ENCODE data around the gene HDLBP. TPM values are rescaled to one million over a fixed set of nuclear protein-coding genes. Genes with fewer than 3 reads are reported as not detected.

HDLBP gene
- total and polyA plus RNA-seq, 2 of the 4 experiments (the other 2 are of a cell fraction): 648 to 1,165 TPM

GRCh38 chr2:241178961-241179360, 136.5 kb downstream of the HDLBP start:
- Histone ChIP-seq H3K56ac (ENCODE audit: extremely low read depth, insufficient read depth, low read length) (no peak overlapping the region), H3K9ac (ENCODE audit: low read depth, low read length) (no peak overlapping the region), H3K4me2 (ENCODE audit: low read depth, low read length) (no peak overlapping the region), H2AFZ (replicated peaks; ENCODE audit: low read length, poor library complexity) (no peak overlapping the region), H2AK5ac (ENCODE audit: low read depth, low read length) (no peak overlapping the region), H3K23ac (ENCODE audit: low read depth, low read length) (no peak overlapping the region), H3K14ac (replicated peaks; ENCODE audit: low read depth, low read length) (no peak overlapping the region), H4K20me1 (ENCODE audit: insufficient read depth, low read length) (no peaks in the 10 kb centered on the region), H2BK15ac (ENCODE audit: low read depth, low read length) (no peak overlapping the region), H3K9me3 (ENCODE audit: control insufficient read depth, insufficient read depth, low read length) (no peaks in the 10 kb centered on the region), H3K36me3 (ENCODE audit: control insufficient read depth, insufficient read depth, low read length) (peaks cover 19% of the 10 kb centered on the region), H4K91ac (ENCODE audit: insufficient read depth, low read depth, low read length) (no peak overlapping the region), H3K18ac (ENCODE audit: low read depth, low read length) (no peak overlapping the region), H3K79me1 (ENCODE audit: low read depth in 1 of 2, low read length in 2 of 2) (no peaks in the 10 kb centered on the region), H4K8ac (ENCODE audit: low read depth in 2 of 2, low read length in 2 of 2) (no peak overlapping the region), H2BK20ac (ENCODE audit: low read depth, low read length) (no peak overlapping the region), H4K5ac (ENCODE audit: low read depth, low read length) (no peak overlapping the region), H3K9me1 (ENCODE audit: insufficient read depth, low read length) (peaks cover 3% of the 10 kb centered on the region; the same call in 1 of the 2 replicates), H3K4ac (ENCODE audit: low read depth, low read length) (no peak overlapping the region), H2BK5ac (ENCODE audit: low read depth, low read length, poor library complexity, severe bottlenecking) (no peak overlapping the region), H3K4me3 (ENCODE audit: insufficient read depth, low read depth, low read length) (no peak overlapping the region), H2BK120ac (ENCODE audit: low read depth, low read length) (no peak overlapping the region), H3K27ac (ENCODE audit: insufficient read depth, low read length) (no peak overlapping the region), H3K4me1 (ENCODE audit: control insufficient read depth, insufficient read depth, low read length) (no peaks in the 10 kb centered on the region), H2AK9ac (replicated peaks; ENCODE audit: low read depth, low read length, poor library complexity) (no peak overlapping the region), H3K27me3 (ENCODE audit: control insufficient read depth, insufficient read depth, low read length) (no peaks in the 10 kb centered on the region)
- no peak for ATAC-seq (ENCODE audit: low read depth)
- intact Hi-C loops (cut with micrococcal nuclease) (no loop called here), dilution Hi-C loops (cut with HindIII; ENCODE audit: low sequenced_read_pairs, unreplicated experiment) (no loop called here), in situ Hi-C loops (cut with MboI; ENCODE audit: low sequenced_read_pairs) (no loop called here)
- no TSS peak for BruUV-seq (replicated peaks)
- ChIA-PET CTCF (no interaction called here), POLR2A (ENCODE audit: unreplicated experiment) (no interaction called here)
- whole genome bisulfite sequencing, 2 experiments (ENCODE audit: extremely low coverage in 2 of 2, insufficient read length in 1 of 2): 56% methylated on average over 4 of the region's 4 CpGs; no CpG with 5 or more reads in 1 of the 2 experiments
- DNase-seq: no peak
- TF ChIP-seq RFX5 (IDR thresholded peaks at IDR 0.05; ENCODE audit: low read depth, low read length) (no peak), BHLHE40 (IDR thresholded peaks at IDR 0.05; ENCODE audit: low read depth, low read length) (no peak), RAD21 (IDR thresholded peaks at IDR 0.05; ENCODE audit: low read length) (no peak), CEBPB (IDR thresholded peaks at IDR 0.05; ENCODE audit: low read depth, low read length) (no peak), RCOR1 (IDR thresholded peaks at IDR 0.05; ENCODE audit: insufficient replicate concordance, low read length) (no peak), USF2 (IDR thresholded peaks at IDR 0.05; ENCODE audit: low read depth, low read length) (no peak), NFE2L2 (IDR thresholded peaks at IDR 0.05; ENCODE audit: low read depth, low read length) (no peak), CHD1 (IDR thresholded peaks at IDR 0.05; ENCODE audit: low read depth, low read length) (no peak), SMC3 (IDR thresholded peaks at IDR 0.05; ENCODE audit: low read depth, low read length) (no peak), CTCF (conservative IDR thresholded peaks at IDR 0.05; ENCODE audit: low read depth, low read length) (no peak), ELK1 (IDR thresholded peaks at IDR 0.05; ENCODE audit: borderline replicate concordance, low read depth, low read length) (no peak), MAZ (IDR thresholded peaks at IDR 0.05; ENCODE audit: borderline replicate concordance, low read depth, low read length) (no peak), MXI1 (IDR thresholded peaks at IDR 0.05; ENCODE audit: borderline replicate concordance, low read depth, low read length) (no peak), MAFK (IDR thresholded peaks at IDR 0.05; ENCODE audit: low read depth, low read length) (no peak), POLR2A (IDR thresholded peaks at IDR 0.05; ENCODE audit: low read depth, low read length) (no peak), FOS (IDR thresholded peaks at IDR 0.05; ENCODE audit: low read depth, low read length) (no peak)
